Heart left ventricle (tissue), 13 donors: Measurements from ENCODE around the gene SF3A2.

Experiments used
- POLR2A ChIP-seq, 2 donors: fragments of 450-650 bp; IDR thresholded peaks; one replicate each; pipeline ENCODE4 v1.6.1; 2017; ENCODE audit warnings: antibody characterized with exemption in 2 of 2, mild to moderate bottlenecking in 2 of 2, moderate library complexity in 2 of 2
- TF ChIP-seq, protein P1 (sequence below), 12 donors: fragments of 200-600 bp; sonication (generic) in 4 of 12; IDR thresholded peaks; one replicate each; pipeline versions ENCODE4 v1.5.0 to v1.8.0; 2018 to 2022; ENCODE audit warnings: antibody characterized with exemption in 12 of 12, mild to moderate bottlenecking in 5 of 12
- donor health status: ischemic (EF 13 %, LVEDD 7.1; RV severe dilation, severe dysfunction).
- donor health status: DM: no; HTN: yes; CAD: no.
- donor health status: DM: no; HTN: no; CAD: no.
- donor health status: ischemic (EF 25% LVEDD 6.9; RV normal size, moderate dysfunction).
- donor health status: ischemic (EF 25% LVEDD 5.7; RV mildly dilated, moderate dysfunction).
- donor health status: ischemic (EF 35%, LVEDD 5.7; RV mildly dilated, moderate dysfunction).
- donor health status: nonischemic (EF 11% LVEDD 7.7; RV severe dilation, severe dysfunction).
- donor health status: DM: yes; HTN: yes; CAD: no.
- donor health status: PGD.
- donor health status: ischemic (EF 29% LVEDD 5.4; RV normal size, mild dysfunction).
- donor health status: nonischemic (EF 23%, LVEDD 6.1; RV moderate dilation, normal function).

DNA sequence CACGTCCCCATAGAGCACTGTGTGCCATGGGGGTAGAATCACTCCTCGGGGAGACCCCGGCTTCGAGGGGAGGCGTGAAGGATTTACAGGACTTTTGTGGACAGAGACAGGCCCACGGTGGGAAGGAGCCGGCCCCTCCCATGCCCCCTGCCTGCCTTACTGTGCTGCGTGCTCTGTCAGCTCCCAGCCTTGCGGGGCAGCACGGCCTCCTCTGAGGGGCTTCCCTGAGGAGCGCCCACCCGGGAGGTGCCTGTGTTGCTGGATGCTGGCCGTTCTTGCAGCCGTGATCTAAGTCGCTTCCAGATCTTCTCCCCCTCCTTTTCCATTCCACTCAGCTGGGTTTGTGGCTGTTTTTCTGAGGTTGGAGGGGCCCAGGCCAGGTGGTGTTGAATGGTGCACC, 29.6 kb upstream of the SF3A2 start:
- TF ChIP-seq, protein P1, sequence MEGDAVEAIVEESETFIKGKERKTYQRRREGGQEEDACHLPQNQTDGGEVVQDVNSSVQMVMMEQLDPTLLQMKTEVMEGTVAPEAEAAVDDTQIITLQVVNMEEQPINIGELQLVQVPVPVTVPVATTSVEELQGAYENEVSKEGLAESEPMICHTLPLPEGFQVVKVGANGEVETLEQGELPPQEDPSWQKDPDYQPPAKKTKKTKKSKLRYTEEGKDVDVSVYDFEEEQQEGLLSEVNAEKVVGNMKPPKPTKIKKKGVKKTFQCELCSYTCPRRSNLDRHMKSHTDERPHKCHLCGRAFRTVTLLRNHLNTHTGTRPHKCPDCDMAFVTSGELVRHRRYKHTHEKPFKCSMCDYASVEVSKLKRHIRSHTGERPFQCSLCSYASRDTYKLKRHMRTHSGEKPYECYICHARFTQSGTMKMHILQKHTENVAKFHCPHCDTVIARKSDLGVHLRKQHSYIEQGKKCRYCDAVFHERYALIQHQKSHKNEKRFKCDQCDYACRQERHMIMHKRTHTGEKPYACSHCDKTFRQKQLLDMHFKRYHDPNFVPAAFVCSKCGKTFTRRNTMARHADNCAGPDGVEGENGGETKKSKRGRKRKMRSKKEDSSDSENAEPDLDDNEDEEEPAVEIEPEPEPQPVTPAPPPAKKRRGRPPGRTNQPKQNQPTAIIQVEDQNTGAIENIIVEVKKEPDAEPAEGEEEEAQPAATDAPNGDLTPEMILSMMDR (IDR thresholded peaks at IDR 0.05) = no peak
- no peak for TF ChIP-seq POLR2A (IDR thresholded peaks at IDR 0.05)
